ENCODE results near the gene ANO3.

Gene ANO3

GRCh38 chr11:26675233-26675928 lies 343.5 kb downstream of the ANO3 start:
- no peak for DNase-seq
- in situ Hi-C loops (cut with MboI; ENCODE audit: low pct_unique_long_range_greater_than_20kb, low sequenced_read_pairs): no loop called here

- in situ Hi-C loops (cut with MboI; ENCODE audit: low pct_unique_long_range_greater_than_20kb, low sequenced_read_pairs): no loop called here
Measured at GRCh38 chr11:26676641-26677040, 344.7 kb downstream of the ANO3 start.

GRCh38 chr11:26677566-26677965 lies 345.6 kb downstream of the ANO3 start:
- DNase-seq: no peak
- in situ Hi-C loops (cut with MboI; ENCODE audit: low pct_unique_long_range_greater_than_20kb, low sequenced_read_pairs): no loop called here

More at GRCh38 chr11:26676641-26677040, 344.7 kb downstream of the ANO3 start:
- DNase-seq: no peak

GRCh38 chr11:26687351-26687750 lies 355.4 kb downstream of the ANO3 start:
- in situ Hi-C loops (cut with MboI; ENCODE audit: low pct_unique_long_range_greater_than_20kb, low sequenced_read_pairs): no loop called here
- no peak for DNase-seq

GRCh38 chr11:26688701-26689100 lies 356.8 kb downstream of the ANO3 start:
- DNase-seq: no peak

GRCh38 chr11:26696330-26696729 lies 364.4 kb downstream of the ANO3 start:
- in situ Hi-C loops (cut with MboI; ENCODE audit: low pct_unique_long_range_greater_than_20kb, low sequenced_read_pairs): no loop called here
- no peak for DNase-seq

More at GRCh38 chr11:26688701-26689100, 356.8 kb downstream of the ANO3 start:
- in situ Hi-C loops (cut with MboI; ENCODE audit: low pct_unique_long_range_greater_than_20kb, low sequenced_read_pairs): no loop called here

GRCh38 chr11:26698224-26698623 lies 366.3 kb downstream of the ANO3 start:
- no peak for DNase-seq
- in situ Hi-C loops (cut with MboI; ENCODE audit: low pct_unique_long_range_greater_than_20kb, low sequenced_read_pairs): no loop called here

- DNase-seq: no peak
- in situ Hi-C loops (cut with MboI; ENCODE audit: low pct_unique_long_range_greater_than_20kb, low sequenced_read_pairs): no loop called here
Measured at GRCh38 chr11:26700574-26701235, 368.8 kb downstream of the ANO3 start.

GRCh38 chr11:26702406-26702805 lies 370.5 kb downstream of the ANO3 start:
- in situ Hi-C loops (cut with MboI; ENCODE audit: low pct_unique_long_range_greater_than_20kb, low sequenced_read_pairs): no loop called here
- DNase-seq: no peak

- in situ Hi-C loops (cut with MboI; ENCODE audit: low pct_unique_long_range_greater_than_20kb, low sequenced_read_pairs): no loop called here
- DNase-seq: no peak
Measured at GRCh38 chr11:26703411-26704191, 371.7 kb downstream of the ANO3 start.

- no peak for DNase-seq
- in situ Hi-C loops (cut with MboI; ENCODE audit: low pct_unique_long_range_greater_than_20kb, low sequenced_read_pairs): no loop called here
Measured at GRCh38 chr11:26704249-26704648, 372.3 kb downstream of the ANO3 start.

- no peak for DNase-seq
- in situ Hi-C loops (cut with MboI; ENCODE audit: low pct_unique_long_range_greater_than_20kb, low sequenced_read_pairs): no loop called here
Measured at GRCh38 chr11:26706181-26706580, 374.3 kb downstream of the ANO3 start.

- in situ Hi-C loops (cut with MboI; ENCODE audit: low pct_unique_long_range_greater_than_20kb, low sequenced_read_pairs): no loop called here
- no peak for DNase-seq
Measured at GRCh38 chr11:26708736-26709456, 377.0 kb downstream of the ANO3 start.

GRCh38 chr11:26710489-26710888 lies 378.6 kb downstream of the ANO3 start:
- no peak for DNase-seq
- in situ Hi-C loops (cut with MboI; ENCODE audit: low pct_unique_long_range_greater_than_20kb, low sequenced_read_pairs): no loop called here

GRCh38 chr11:26712497-26712896 lies 380.6 kb downstream of the ANO3 start:
- in situ Hi-C loops (cut with MboI; ENCODE audit: low pct_unique_long_range_greater_than_20kb, low sequenced_read_pairs): no loop called here
- no peak for DNase-seq

Data from KBM-7 (cell line).